Nephron (organoid): ENCODE data around the gene PIP4K2A.
A peak's percentile ranks its signal among the peaks of the same experiment; 100 is the strongest.

Experiments
- H3K27ac Mint-ChIP-seq, 3 experiments: 2 replicates each; pipeline ENCODE4 v1.8.0; 2020; ENCODE audit warnings: mixed read lengths in 3 of 3, mild to moderate bottlenecking in 2 of 3, moderate library complexity in 1 of 3
- H3K27me3 Mint-ChIP-seq: 2 replicates; pipeline ENCODE4 v1.8.0; 2021; ENCODE audit warnings: low read depth, mild to moderate bottlenecking, moderate library complexity, mixed read lengths
- H3K36me3 Mint-ChIP-seq: 2 replicates; pipeline ENCODE4 v1.8.0; 2020; ENCODE audit warnings: low read depth, mixed read lengths
- H3K4me1 Mint-ChIP-seq: 2 replicates; pipeline ENCODE4 v1.8.0; 2020; ENCODE audit warnings: mixed read lengths
- H3K4me3 Mint-ChIP-seq, 3 experiments: 2 replicates each; pipeline ENCODE4 v1.8.0; 2020; ENCODE audit warnings: mild to moderate bottlenecking in 3 of 3, mixed read lengths in 3 of 3, moderate library complexity in 2 of 3
- H3K9me3 Mint-ChIP-seq: 2 replicates; pipeline ENCODE4 v1.8.0; 2020; ENCODE audit warnings: mixed read lengths
- CTCF ChIP-seq, 3 experiments: fragments of 200-600 bp; sonication (generic); IDR thresholded peaks; one replicate each; pipeline ENCODE4 v1.5.0; 2021; ENCODE audit warnings: antibody characterized with exemption in 3 of 3; ENCODE audit not compliant: unreplicated experiment in 3 of 3

Gene PIP4K2A

GRCh38 chr10:22712211-22712955 is 2.0 kb downstream of the PIP4K2A start:
- peak overlapping the region in 1 of 3 experiments; percentile 36 for H3K27ac Mint-ChIP-seq
- H3K9me3 Mint-ChIP-seq = no peaks in the 10 kb centered on the region
- H3K27me3 Mint-ChIP-seq = no peaks in the 10 kb centered on the region
- H3K36me3 Mint-ChIP-seq = no peaks in the 10 kb centered on the region
- TF ChIP-seq CTCF (IDR thresholded peaks at IDR 0.05; ENCODE audit: unreplicated experiment in 3 of 3) = no peak
- H3K4me3 Mint-ChIP-seq = peak overlapping the region; percentile 84 to 93 (median 89)
- peaks cover 28% of the 10 kb centered on the region for H3K4me1 Mint-ChIP-seq

- Mint-ChIP-seq H3K27me3 (no peaks in the 10 kb centered on the region), H3K4me3 (peak overlapping the region; percentile 32 to 61 (median 32)), H3K9me3 (no peaks in the 10 kb centered on the region), H3K4me1 (peaks cover 28% of the 10 kb centered on the region), H3K27ac (no peak overlapping the region), H3K36me3 (no peaks in the 10 kb centered on the region)
- TF ChIP-seq CTCF (IDR thresholded peaks at IDR 0.05; ENCODE audit: unreplicated experiment in 3 of 3) = no peak
Measured at GRCh38 chr10:22711373-22711772, 3.0 kb downstream of the PIP4K2A start.

GRCh38 chr10:22710139-22710745 is 4.1 kb downstream of the PIP4K2A start:
- Mint-ChIP-seq H3K4me3 (no peak overlapping the region), H3K27me3 (no peaks in the 10 kb centered on the region), H3K36me3 (no peaks in the 10 kb centered on the region), H3K4me1 (peaks cover 28% of the 10 kb centered on the region), H3K9me3 (no peaks in the 10 kb centered on the region), H3K27ac (peak overlapping the region in 1 of 3 experiments; percentile 5)
- no peak for TF ChIP-seq CTCF (IDR thresholded peaks at IDR 0.05; ENCODE audit: unreplicated experiment in 3 of 3)

GRCh38 chr10:22708772-22709171 is 5.6 kb downstream of the PIP4K2A start:
- Mint-ChIP-seq H3K27ac (no peak overlapping the region), H3K4me1 (peaks cover 36% of the 10 kb centered on the region), H3K4me3 (no peak overlapping the region), H3K36me3 (no peaks in the 10 kb centered on the region), H3K9me3 (no peaks in the 10 kb centered on the region), H3K27me3 (no peaks in the 10 kb centered on the region)
- no peak for TF ChIP-seq CTCF (IDR thresholded peaks at IDR 0.05; ENCODE audit: unreplicated experiment in 3 of 3)

GRCh38 chr10:22705527-22705926 is 8.9 kb downstream of the PIP4K2A start:
- no peaks in the 10 kb centered on the region for H3K27me3 Mint-ChIP-seq
- peaks cover 11% of the 10 kb centered on the region for H3K4me1 Mint-ChIP-seq
- TF ChIP-seq CTCF (IDR thresholded peaks at IDR 0.05; ENCODE audit: unreplicated experiment in 3 of 3) = no peak
- H3K9me3 Mint-ChIP-seq = no peaks in the 10 kb centered on the region
- H3K4me3 Mint-ChIP-seq = no peak overlapping the region
- no peak overlapping the region for H3K27ac Mint-ChIP-seq
- H3K36me3 Mint-ChIP-seq = no peaks in the 10 kb centered on the region

GRCh38 chr10:22704942-22705341 is 9.4 kb downstream of the PIP4K2A start:
- Mint-ChIP-seq H3K36me3 (no peaks in the 10 kb centered on the region), H3K4me3 (no peak overlapping the region), H3K4me1 (peaks cover 7% of the 10 kb centered on the region), H3K27ac (no peak overlapping the region), H3K27me3 (no peaks in the 10 kb centered on the region), H3K9me3 (no peaks in the 10 kb centered on the region)
- no peak for TF ChIP-seq CTCF (IDR thresholded peaks at IDR 0.05; ENCODE audit: unreplicated experiment in 3 of 3)
